Stimulated activated CD4-positive, alpha-beta T cell treated with anti-CD3 and anti-CD28 coated beads, Interleukin-12 subunit alpha, Interleukin-12 subunit beta, amount 100 ng/mL, for 4 hours (primary cell): ENCODE measurements around the gene KCNN2.

Experiments used
- DNase-seq: peaks from one replicate; pipeline ENCODE4 v3.0.0-alpha.2; 2020

The KCNN2 gene

GRCh38 chr5:114362977-114363761 lies 1.3 kb downstream of the KCNN2 start:
- no peak for DNase-seq

DNA sequence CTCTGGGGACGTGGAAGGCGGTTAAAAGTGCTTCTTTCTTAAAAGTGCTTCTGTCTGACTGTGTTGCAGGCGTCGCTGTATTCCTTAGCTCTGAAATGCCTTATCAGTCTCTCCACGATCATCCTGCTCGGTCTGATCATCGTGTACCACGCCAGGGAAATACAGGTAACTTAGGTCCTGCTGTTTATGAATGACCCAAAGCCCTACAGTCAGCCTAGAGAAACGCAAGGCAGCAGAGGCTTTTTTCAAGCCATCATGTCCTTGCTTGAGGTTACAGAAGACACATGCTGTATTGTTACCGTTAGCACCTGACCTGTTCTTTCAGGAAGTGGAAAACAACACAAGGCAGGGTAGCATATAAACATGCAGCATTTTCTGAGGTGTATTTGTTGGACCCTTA lies 2.0 kb downstream of the KCNN2 start:
- no peak for DNase-seq

- no peak for DNase-seq
These were observed 5.2 kb downstream of the KCNN2 start for GRCh38 chr5:114367029-114367428.

DNA sequence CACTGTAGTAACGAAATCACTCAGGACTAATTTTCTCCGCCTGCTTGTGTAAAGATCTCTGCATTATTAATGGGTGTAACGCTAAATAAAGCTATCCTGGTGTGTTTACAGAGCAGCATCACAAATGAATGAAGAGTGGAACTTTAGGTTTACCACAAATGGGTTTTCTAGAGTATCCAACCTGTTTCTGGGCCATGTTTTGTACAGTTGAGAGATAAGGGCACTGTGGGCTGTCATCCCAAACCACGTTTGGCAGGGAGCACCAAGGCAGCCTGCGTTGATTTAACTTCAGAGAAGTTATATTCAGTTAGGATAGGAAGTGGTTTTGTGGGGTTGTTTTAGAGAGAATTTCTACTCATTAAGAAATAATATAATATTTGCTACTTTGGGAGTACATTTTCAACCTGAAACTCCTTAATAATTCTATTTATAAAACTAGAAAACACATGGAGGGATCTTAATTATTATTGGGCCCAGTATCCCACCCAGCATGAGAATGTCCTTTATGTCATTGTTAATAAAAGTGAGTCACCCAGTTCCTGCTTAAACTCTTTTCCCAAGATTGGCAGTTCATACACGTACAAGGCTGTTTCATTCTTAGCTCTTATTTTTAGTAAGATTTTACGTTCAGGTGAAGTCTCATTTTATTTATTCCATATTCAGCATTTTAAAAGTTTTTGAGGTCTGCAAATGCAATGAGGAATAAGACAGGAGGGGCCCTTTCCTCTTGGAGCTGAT lies 8.0 kb downstream of the KCNN2 start:
- no peak for DNase-seq

DNA sequence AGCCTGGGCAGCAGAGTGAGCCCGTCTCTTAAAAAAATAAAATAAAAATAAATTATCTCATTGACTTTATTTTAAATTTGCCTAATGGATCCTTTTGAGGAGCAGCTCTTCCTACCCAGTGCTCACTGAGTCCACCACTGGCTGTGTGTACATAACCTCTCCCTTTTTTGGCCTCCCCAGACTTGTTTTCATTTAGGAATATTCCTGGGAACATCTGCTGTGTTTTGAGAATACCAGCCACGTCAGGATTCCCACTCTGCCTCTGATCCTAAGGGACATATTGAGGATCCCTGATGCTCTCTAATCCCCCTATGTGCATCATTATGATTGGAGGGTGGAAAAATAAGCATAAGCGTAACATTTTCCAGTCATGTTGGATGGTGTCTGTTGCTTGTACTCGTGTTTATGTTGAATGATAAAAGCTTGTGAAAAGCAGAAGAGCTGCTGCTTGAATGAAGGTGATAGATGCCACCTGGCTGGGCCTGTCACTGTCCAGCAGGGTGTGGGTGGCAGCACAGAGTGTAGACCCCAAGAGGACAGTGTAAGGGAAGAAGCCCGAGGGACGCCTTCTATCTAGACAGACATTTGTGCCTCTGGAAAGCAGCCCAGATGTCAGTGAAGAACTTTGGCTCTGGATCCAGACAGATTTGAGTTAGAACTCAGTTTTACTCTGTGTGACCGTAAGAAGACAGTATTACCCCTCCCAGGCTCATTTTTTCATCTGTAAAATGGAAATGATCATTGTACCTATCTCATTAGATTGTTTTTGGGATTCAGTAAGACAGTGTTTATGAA lies 15.4 kb downstream of the KCNN2 start:
- no peak for DNase-seq

GRCh38 chr5:114377946-114378345 lies 16.1 kb downstream of the KCNN2 start:
- no peak for DNase-seq

- no peak for DNase-seq
These were observed 18.9 kb downstream of the KCNN2 start for GRCh38 chr5:114380721-114381120.

- no peak for DNase-seq
These were observed 25.6 kb downstream of the KCNN2 start for GRCh38 chr5:114387433-114387832.

DNA sequence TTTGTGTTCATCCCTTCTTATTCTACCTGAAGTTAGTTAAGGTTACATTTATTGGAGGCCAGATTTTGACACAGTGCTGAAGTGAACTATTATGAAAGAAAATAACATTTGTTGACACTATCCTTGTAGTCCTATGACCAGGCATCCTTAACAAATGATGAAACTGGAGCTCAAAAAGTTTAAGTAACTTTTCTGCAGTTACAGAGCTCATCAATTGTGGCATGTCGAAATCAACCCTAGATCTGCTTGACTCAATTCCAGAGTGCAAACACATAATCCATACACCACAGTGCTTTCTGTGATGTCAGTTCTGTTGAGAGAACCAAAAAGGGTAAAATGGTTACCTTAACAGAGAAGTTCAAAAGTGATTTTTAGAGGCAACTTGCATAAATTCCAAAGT lies 28.6 kb downstream of the KCNN2 start:
- DNase-seq: no peak

- no peak for DNase-seq
These were observed 29.5 kb downstream of the KCNN2 start for GRCh38 chr5:114391321-114391720.

GRCh38 chr5:114393159-114393558 lies 31.3 kb downstream of the KCNN2 start:
- DNase-seq: no peak

DNA sequence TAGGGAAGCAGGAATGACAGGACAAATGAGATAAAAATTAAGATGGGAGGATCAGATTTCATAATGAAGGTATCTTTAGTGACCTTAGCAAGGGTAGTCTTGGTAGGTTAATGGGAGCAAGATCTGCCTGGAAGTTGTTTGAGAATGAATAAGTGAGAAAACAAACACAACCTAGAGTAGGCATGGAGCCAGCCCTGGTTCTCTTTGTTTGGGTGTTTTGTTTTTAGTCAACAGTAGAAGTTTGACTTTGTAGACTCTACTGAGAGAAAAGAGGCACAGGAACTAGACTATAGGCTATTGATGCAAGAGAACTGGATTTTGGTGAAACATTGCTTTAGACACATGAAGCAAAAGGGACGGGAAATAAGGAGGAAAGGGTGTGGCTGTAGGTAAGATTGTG lies 40.3 kb downstream of the KCNN2 start:
- DNase-seq: no peak

- no peak for DNase-seq
These were observed 45.9 kb downstream of the KCNN2 start for GRCh38 chr5:114407783-114408182.

DNA sequence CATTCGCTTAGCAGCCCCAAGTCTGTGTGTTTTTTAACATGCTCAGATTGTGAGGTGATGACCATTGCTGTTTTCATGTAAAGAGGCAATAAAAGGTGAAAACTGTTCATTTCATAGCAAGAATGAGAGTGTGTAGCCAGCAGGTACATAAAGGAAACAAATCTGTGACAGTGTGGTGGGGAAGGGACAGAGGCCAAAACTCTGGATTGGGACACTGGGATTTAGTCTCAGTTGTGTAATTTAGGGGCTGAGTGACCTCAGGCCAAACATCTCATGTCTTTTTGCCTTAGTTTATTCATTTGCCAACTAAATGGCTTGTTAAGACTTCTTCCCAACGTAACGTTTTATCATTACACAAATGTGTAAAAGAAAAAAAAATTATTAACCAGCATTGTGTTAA lies 47.0 kb downstream of the KCNN2 start:
- no peak for DNase-seq

GRCh38 chr5:114411380-114411931 lies 49.6 kb downstream of the KCNN2 start:
- DNase-seq: no peak

DNA sequence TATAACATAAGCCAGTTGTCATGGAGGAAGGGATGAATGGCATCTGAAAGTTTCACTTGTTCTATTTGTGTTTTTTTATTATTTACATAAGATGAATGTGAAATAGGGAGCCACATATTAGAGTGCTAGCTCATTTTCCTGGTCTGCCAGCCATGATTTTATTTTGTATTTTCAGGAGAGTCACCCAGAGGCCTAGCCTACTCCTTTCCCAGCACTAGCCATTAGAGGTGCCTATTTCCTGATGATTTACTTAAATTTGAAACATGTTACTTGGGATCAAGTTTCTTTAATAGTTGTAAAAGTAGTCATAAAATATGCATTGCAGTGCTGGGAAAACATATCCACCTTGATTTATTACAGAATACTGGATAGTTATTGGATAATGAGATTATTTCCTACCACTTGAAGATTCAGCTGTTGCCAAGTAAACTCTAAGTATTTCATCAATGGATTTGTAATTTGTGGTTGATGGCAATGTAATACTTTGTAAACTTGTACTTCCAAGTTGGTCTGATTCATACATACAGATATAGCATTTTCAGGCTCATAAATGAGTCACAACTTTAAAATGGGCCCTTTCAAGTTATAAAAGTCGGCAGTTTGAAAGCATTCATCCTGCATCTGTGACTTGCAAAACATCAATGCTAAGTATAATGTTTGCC lies 50.8 kb downstream of the KCNN2 start:
- no peak for DNase-seq

DNA sequence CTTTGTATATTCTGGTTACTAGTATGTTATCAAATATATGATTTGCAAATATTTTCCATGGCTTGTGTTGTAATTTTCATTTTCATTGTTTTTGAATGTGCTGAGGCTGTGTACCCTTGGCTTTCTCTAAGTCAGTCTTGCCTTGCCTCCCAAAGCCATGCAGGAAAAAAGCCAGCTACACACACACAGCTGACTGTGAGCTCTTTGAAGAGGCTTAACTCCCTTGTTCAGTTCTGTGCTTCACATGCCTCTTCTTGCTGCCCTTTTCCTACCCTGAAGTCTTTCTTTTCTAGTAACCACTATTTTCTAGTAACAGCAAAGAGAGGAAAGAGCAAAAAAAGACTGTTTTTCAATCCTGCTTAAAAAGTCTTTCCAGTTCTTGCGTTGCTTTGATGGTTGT lies 53.9 kb downstream of the KCNN2 start:
- DNase-seq: no peak

GRCh38 chr5:114416254-114416653 lies 54.4 kb downstream of the KCNN2 start:
- DNase-seq: no peak

GRCh38 chr5:114417519-114417918 lies 55.6 kb downstream of the KCNN2 start:
- no peak for DNase-seq

- DNase-seq: no peak
These were observed 56.6 kb downstream of the KCNN2 start for GRCh38 chr5:114418176-114419066.

GRCh38 chr5:114419067-114419388 lies 57.2 kb downstream of the KCNN2 start:
- no peak for DNase-seq

GRCh38 chr5:114419959-114420358 lies 58.1 kb downstream of the KCNN2 start:
- no peak for DNase-seq
